ENCODE results near the gene BRD2.

The BRD2 gene

GRCh38 chr6:32950010-32950409 is 18.4 kb upstream of the BRD2 start:
- DNase-seq = no peak

GRCh38 chr6:32950449-32950848 is 17.9 kb upstream of the BRD2 start:
- DNase-seq = no peak

DNA sequence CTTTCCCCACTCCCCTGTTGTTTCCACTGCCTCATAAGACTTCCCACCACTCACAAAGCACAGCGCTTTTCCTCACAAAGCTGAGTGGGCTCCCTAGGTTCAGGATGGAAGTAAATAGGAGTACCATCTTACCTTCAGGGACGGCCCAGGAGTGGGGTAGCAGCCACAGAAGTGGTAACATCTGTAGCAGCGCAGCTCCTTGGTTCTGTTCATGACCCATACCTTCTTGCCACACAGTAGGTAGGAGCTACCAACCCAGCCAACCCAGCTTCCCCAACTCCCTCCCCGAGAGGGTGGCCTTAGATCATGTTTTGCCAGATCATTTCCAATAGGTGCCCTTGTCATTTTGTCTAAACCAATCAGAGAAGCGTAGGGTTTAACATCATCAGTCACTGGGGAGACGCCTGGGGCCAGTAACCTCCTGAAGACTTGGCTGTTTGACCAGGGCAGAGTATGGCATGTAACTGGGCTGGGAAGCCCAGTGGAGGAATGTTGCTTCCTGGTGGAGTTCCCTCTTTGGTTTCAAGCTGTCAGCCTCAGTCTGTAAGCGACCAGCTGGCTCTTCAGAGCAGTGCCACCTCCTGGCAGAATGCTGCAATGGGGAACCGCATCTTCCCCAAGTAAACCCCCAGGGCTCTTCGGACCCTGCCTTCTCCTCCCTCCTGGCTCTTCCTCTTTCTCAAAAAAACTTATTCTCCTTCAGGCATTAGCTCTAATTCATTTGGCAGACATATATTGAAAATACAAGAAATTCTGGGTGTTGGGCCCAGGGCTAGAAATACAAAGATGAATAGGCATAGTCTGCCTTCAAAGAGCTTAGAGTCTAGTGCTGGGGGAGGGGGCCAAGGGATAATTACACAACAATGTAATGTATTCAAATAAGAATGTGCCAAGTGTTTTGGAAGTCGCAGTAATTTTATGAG is 15.3 kb upstream of the BRD2 start, which contains the start of gene HLA-DMA:
Gene HLA-DMA (minus strand): TSS at position 281 of the 923 bp plus-strand sequence. CDS start 61 bp downstream, at position 220.
- peak; percentile 99 for DNase-seq

- no peak for DNase-seq
Observed at GRCh38 chr6:32953775-32954174, 14.6 kb upstream of the BRD2 start.

GRCh38 chr6:32954267-32954666 is 14.1 kb upstream of the BRD2 start:
- DNase-seq = no peak

DNA sequence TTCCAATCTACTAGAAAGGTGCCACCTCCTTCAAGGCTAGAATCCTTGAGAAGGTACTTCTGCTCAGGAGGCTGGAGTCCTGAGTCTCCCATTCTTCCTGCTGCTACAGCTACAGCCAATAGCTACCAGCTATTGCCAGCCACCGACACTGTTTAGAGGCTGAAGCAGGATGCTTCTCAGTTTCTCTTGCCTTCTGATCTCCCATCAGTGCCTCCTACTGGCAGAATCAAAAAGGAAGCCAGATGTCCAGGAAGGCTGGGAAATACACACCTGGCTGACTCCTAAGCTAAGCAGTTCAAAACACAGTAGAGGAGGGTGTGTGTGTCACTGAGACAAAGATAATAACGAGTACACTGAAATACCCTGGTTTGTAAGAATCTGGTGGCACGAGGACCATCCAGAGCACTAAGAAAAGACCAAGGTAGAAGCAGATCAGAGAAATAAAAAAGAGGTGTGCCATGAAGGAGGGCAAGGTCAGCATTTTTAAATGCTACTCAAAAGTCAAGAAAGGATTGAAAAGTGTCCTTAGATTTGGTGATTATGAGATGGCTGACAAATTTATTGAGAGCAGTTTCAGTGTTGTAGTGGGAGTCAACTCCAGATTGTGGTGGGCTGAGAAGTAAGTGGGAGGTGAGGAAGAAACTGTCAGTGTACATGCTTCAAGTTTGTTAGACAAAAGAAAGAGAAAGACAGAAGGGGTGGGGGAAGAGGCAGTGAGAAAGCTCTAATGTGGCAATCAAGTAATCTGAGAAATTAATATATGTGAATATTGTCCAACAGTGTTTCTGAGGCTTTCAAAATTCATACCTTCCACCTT is 13.2 kb upstream of the BRD2 start:
- peak; percentile 24 to 28 for DNase-seq

GRCh38 chr6:32956176-32956575 is 12.2 kb upstream of the BRD2 start:
- DNase-seq = no peak

- DNase-seq = no peak
Observed at GRCh38 chr6:32960563-32960962, 7.8 kb upstream of the BRD2 start.

GRCh38 chr6:32962213-32962826 is 6.1 kb upstream of the BRD2 start:
- no peak for DNase-seq

DNA sequence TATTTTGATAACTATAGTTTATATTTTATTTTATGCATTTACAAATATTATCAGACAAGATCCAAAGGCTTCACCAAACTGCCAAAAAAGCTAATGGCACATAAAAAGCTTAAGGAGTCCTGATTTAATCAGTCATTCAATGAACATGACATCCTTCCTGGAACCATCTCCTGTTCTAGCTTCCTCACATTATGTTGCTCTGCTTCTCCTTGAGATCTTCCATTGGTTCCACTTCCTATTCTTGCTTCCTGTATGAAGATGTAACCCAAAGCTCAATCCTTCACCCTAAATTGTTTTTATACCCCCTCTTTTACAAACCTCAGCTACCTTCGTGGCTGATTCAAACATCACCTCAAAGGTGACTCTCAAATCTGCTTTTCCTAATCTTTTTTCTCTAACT is 4.5 kb upstream of the BRD2 start:
- DNase-seq = no peak

GRCh38 chr6:32964776-32965175 is 3.6 kb upstream of the BRD2 start:
- DNase-seq = no peak

DNA sequence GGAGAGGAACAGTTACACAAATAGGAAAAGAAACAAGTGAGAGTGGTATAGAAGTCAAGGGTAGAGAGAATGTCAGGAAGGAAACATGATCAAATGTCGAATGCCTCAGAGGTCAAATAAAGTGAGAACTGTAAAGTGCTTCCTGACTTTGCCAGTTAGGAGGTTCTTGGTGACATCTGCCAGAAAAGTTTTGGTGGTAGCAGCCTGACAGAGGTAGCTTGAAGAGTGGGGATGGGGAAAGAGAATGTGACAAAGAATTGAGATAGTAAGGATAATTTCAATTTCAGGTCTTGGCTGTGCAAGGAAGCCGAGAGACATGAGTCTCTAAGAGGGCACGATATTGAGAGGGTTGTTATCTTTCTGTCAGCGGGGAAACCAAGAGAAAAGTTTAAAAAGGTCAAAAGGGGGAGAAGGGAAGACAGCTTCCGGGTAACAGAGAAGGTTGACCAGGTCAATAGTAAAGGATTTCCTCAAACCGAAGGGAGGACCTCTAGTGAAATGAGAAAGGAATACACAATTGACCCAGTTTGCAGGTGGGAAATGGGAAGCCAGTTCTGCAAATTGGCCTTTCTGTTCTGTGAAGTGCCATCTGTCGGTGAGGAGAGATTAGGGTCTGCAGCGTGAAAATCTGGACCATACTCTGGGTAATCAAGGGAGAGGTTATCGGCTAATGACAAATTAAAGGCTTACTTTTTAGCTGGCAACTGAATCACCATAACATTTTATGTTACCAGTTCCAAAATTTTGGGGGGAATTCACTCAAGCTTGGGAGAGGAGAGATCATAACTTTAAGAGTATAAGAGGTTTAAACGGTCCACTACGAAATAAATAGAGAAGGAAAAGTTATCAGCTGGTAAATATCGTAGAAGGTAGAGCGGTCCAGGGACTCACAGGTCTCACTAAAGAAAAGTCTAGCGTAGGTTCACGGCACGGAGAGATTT is 973 bp upstream of the BRD2 start:
- DNase-seq = peak; percentile 82 to 85

GRCh38 chr6:32968867-32969684 is 682 bp downstream of the BRD2 start:
- peak; percentile 65 to 73 for DNase-seq

GRCh38 chr6:32969685-32970412 is 1.5 kb downstream of the BRD2 start:
- DNase-seq = peak; percentile 88 to 91

DNA sequence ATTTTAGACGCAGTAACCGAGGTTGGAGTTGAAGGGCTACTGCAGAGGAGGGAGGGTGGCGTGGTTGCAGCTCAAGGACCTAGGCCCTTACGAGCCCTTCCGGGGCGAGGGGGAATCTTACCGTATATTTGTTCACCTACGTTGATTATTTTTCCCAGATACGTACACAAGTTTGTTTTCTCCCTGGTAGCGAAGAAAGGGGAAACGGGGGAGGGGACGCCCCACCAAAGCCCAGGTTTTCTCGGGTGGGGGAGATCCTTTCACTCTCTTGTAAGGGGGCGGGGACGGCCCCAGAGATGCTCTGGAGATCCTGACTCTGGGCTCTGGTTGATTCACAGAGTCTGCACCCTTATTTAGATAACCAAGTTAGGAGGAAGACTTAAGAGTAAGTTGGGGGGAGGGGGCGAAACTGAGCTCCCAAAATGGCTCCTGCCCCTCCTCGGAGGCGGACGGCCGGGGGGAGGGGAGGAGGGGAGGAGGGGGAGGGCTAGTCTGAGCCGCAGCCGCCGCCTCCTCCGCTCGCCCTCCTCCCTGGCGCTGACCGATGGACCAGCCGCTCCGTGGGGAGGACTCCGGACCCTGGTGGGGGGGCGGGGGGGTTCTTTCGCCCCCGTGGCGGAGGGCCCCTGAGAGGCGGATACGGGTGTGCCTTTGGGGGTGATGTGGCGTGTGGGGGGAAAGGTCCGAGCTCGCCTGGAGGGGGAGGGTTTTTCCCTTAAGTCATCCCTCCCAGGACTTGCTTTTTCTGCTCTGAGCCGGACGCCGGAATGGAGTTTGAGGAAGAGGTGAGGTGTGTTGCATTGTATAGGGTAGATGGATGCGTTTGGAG is 2.2 kb downstream of the BRD2 start:
- peak; percentile 75 to 79 for DNase-seq

DNA sequence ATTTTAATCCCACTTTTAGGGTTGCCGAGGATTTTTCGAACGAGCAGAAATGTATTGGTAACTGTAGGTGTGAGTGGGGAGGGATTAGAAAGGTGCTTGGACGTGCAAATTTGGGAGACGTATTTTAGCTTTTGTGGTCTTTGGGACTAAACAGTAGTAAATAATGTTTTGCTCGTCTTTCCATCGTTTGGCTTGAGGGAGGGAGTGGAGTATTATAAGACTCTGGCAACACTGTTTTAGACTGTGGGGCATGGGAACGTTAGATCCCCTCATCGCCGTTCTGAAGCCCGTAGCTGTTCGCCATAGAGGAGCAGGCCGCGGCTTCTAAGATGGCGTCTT is 2.8 kb downstream of the BRD2 start:
- no peak for DNase-seq

GRCh38 chr6:32971581-32972352 is 3.4 kb downstream of the BRD2 start:
- peak; percentile 100 for DNase-seq

GRCh38 chr6:32972353-32973143 is 4.2 kb downstream of the BRD2 start:
- DNase-seq = peak in 1 of 2 experiments; percentile 62

Data from AML-193 (cell line).